Astrocyte of the cerebellum (primary cell): ENCODE measurements around the gene FSTL4.

Experiments used
- DNase-seq: peaks from one replicate; pipeline ENCODE4 v3.0.0-alpha.2; 2011; ENCODE audit warnings: low read depth
- H3K4me3 ChIP-seq: 2 replicates; pipeline ENCODE4 v1.5.1; 2011; ENCODE audit warnings: mild to moderate bottlenecking, low read depth, low read length, moderate library complexity
- CTCF ChIP-seq: IDR thresholded peaks from 2 replicates; pipeline ENCODE4 v1.5.1; 2012; ENCODE audit warnings: low read length, low read depth, moderate library complexity, mild to moderate bottlenecking; ENCODE audit errors: missing control alignments
- in situ Hi-C: cut with HindIII; loops from 2 replicates; pipeline ENCODE4 v1.10.0; 2017; ENCODE audit warnings: low sequenced_read_pairs

FSTL4 gene

GRCh38 chr5:133201310-133201709, 411.0 kb downstream of the FSTL4 start:
- no peak overlapping the region for H3K4me3 ChIP-seq
- in situ Hi-C loops = no loop called here
- no peak for TF ChIP-seq CTCF
- DNase-seq = no peak

GRCh38 chr5:133200256-133200655, 412.1 kb downstream of the FSTL4 start:
- no peak for DNase-seq
- in situ Hi-C loops = no loop called here
- TF ChIP-seq CTCF = no peak
- no peak overlapping the region for H3K4me3 ChIP-seq

DNA sequence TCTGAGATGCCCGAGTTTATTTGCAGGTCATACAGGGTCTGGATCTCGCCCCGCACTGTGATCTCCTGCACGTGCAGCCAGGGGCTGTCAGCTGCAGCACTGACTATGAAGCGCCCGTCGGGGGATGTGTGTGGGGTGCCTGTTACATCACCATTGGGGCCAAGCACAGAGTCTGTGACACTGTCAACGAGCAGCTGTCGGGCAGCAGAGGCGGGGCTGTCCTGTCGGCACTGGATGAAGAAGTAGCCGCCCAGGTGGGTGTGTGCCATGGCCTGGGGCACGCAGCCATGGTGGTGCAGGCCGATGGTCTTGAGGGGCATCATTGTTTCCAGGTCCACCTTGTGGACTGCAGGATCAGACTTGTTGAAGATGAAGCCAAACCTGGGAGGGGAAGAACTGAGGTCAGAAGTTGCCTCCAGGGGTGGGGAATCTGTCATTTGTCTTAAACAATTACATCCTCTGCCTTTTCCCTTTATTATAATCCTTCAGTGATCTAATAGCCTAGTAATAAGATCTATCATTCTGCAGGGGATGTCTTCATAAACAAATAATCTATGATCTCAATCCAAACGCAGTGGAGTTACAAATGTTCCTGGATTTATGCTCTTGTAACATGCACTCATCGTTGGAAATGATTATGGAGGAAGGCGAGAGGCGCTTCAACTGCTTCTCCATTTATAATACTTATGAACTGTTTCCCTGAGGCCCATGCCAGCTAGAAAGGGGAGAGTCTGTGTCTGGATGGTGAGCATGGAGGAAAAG, 412.7 kb downstream of the FSTL4 start:
- DNase-seq = no peak
- in situ Hi-C loops = no loop called here
- no peak for TF ChIP-seq CTCF
- H3K4me3 ChIP-seq = no peak overlapping the region

- DNase-seq = no peak
- no peak for TF ChIP-seq CTCF
- no peak overlapping the region for H3K4me3 ChIP-seq
- in situ Hi-C loops = no loop called here
These were observed 413.8 kb downstream of the FSTL4 start for GRCh38 chr5:133198511-133198910.

DNA sequence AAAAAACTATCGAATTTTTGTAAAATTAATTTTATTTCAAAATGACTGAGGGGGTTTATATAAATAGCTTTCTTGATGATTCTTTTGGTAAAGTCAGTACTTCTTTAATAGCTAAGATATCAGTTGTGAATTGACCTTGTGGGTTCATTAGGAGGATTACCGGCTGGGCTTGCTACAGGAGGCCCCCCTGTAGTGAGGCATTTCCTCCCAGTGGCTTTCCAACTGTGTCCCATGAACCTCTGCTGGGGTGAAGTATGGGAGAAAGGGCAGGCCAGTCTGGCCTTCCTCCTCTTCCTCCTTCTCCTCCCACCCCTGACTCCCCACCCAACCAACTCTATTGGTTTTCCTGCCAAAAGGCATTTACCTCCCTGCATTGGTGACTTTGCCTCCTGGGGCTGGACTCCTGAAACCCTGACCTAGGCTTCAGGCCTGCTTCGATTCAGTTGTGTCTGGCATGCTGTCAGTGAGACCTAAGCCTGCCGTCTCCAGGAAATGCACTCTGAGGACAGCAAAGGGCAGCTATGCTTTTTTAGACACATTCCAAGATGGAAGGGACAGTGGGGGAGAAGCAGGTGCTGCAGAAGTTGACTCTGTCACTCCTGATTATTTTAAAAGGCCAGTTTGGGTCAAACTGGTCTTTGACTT, 415.8 kb downstream of the FSTL4 start:
- no peak overlapping the region for H3K4me3 ChIP-seq
- in situ Hi-C loops = no loop called here
- DNase-seq = no peak
- no peak for TF ChIP-seq CTCF

DNA sequence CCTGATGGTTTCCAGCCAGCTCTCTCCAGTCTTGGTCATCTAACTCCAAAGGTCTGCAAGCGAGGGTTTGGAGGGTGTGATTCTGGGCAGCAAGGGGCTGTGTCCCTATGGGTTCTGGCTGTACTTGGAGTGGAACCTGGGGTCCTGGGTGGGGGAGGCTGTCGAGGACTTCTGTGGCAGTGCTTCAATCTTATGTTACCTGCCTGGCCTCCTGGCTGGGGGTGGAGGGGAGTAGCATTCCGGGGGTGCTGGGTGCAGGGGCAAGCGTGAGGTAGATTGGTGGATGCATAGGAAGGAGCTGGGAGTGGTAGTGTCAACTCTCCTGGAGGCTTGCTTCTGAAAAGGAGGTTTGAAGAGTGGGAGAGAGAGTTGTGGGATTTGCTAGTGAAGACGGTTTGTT, 417.1 kb downstream of the FSTL4 start:
- TF ChIP-seq CTCF = no peak
- H3K4me3 ChIP-seq = no peak overlapping the region
- in situ Hi-C loops = no loop called here

More for the DNA sequence above, 417.1 kb downstream of the FSTL4 start:
- DNase-seq = no peak
